ENCODE data around the gene SERPINF2.
"Not testable (repeated sequence)": the region's sequence is repeated elsewhere in the genome, so short reads cannot be mapped to it uniquely, and the experiment has no call there.

SERPINF2 gene

DNA sequence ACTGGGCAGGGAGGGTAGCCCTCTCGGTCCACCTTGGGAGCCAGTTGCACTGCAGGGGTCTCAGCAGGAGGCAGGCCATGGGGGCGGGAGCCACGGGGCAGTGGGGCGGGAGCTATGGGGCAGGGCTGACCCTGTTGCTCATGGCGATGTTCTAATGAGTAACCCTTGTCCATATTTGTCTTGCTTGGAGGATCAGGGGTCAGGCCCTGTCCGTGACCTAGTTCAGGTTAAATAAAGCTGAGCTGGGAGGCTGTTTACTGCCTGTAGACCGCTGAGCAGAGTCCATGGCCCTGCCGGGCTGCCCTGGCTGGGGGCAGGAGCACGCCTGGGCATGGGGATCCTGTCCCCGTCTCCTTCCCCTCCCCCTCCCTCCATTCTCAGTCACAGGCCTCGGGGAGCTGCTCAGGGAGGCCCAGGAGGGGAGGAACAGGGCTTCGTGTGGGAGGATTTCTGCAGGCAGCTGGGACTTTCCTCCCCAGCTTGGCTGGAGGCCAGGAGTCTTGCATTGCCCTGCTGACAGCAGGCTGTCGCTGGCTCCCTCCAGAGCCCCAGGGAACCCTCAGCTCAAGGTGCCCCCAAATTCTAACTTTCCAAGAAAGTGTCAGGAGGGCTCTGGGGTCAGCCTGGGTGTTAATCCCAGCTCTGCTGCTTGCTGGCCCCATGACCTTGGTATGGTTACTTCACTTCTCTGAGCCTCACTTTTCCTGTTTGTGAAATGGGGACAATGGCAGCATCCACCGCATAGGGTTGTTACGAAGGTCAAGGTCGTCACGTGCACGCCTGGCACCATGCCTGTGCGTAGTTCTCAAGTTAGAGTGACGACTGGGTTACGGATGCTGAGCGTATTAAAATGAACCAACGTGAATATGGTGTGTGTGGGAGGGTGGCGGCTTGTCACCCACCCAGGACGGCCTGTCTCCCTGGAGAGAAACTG lies 6.1 kb upstream of the SERPINF2 start:
- DNase-seq = peak; percentile 51

DNA sequence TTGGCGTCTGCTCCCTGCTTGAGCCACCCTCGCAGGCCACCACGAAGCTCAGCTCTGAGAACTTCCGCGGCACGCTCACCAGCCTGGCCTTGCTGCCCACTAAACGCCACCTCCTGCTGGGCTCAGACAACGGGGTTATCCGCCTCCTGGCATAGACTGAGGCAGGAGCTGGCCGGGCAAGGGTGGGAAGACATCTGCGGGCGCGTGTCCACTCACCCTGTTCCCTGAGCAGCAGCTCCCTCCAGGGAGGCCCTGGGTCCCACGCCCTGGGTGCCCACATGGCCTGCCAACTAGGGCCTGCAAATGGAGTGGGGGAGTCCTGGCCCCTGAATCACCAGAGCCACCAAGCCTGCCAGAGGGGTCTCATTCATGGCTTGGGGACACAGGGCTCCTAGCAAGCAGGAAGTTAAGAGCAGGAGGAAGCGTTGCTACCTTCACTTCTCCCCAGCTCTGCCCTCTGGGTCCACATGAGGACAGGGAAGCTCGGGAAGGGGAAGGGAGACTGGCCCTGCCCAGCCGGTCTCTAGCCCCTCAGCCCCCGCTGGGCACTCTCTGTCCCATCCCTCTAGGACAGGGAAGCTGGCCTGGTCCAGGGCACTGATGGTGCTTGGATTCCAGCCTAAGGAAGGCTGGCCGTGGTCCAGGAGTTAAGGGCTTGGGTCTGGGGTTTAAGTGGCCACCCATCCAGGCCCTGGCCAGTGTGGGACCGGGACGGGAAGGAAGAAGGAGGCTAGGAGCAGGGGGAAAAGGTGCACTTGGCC lies 5.0 kb upstream of the SERPINF2 start:
- DNase-seq = peak; percentile 15

DNA sequence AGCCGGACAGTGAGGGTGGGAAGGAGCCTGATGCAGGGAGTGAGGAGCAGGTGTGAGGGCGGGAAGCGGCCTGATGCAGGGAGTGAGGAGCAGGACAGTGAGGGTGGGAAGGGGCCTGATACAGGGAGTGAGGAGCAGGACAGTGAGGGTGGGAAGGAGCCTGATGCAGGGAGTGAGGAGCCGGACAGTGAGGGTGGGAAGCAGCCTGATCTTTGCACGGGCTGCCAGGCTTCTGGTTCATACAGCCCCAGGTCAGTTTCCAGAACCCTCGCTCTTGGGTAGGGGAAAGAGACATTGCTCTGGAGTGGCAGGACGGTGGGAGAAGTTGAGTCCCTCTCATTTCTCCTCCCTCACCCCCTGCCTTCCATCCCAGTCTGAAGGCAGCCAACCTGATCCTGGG lies 772 bp upstream of the SERPINF2 start:
- DNase-seq = not testable (repeated sequence)

DNA sequence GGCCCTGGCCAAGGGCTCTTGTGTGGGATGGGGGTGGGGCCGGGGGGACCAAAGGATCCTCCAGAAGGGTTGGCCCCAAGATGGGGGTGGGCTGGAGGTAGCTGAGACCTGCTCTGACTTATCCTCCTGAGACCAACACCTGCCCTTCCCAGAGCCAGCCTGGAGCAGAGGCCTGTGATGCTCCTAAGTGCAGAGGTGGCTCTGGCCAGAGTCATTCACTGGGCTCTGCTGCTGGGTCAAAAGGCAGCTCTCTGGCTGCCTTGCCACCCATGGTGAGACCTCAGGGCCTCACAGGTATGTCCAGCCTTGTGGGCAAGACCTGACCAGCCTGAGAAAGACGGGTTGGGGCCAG lies 393 bp downstream of the SERPINF2 start:
- DNase-seq = no peak

DNA sequence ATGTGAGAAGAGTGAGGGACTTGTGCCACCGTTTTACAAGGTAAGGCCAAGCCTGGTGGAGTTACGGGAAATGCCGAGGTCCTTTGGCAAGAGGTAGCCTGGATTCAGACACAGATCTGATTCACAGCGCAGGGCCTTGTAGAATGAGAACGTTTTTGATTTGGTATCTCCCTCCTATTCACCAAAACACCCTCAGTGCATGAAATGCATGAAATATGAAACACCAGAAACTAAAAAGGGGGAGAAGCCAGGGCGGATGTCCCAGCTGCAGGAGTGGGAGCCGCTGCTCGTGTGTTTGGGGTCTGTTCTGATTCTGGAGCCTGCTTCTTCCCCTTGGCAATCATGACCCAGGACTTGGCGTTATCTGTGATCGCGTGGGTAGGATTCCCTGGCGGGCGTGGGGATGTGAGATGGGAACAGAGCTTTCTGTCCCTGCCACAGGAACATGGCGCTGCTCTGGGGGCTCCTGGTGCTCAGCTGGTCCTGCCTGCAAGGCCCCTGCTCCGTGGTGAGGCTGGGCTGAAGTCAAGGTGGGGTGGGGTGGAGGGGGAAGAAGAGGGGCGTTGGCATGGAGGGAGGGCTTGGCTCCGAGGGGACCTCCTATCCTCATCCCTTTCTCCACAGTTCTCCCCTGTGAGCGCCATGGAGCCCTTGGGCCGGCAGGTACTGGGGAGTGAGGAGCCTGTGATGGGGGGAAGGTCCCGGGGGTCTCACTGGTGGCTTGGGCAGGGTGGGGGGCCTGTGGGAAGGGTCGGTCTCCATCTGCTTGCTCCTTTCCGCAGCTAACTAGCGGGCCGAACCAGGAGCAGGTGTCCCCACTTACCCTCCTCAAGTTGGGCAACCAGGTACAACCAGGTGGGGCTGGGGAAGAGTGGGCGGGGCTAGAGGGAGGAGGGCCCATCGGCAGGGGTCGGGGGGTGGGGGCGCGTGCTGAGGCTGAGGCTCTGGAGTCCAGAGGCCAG lies 2.2 kb downstream of the SERPINF2 start:
- DNase-seq = peak; percentile 24

DNA sequence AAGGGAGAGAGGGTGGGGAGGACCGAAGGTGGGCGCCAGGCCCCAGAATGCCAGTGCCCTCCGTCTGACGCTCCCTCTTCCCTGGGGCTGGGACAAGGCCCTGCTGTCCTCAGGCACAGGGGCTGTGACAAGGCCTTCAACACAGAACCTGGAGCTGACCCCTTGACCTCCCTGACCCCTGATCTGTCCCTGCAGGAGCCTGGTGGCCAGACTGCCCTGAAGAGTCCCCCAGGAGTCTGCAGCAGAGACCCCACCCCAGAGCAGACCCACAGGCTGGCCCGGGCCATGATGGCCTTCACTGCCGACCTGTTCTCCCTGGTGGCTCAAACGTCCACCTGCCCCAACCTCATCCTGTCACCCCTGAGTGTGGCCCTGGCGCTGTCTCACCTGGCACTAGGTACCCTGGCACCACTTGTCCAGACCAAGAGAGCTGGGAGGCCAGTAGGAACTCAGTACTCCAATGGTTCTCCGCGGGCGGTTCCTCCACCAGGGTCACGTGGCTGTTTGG lies 2.9 kb downstream of the SERPINF2 start:
- DNase-seq = no peak

DNA sequence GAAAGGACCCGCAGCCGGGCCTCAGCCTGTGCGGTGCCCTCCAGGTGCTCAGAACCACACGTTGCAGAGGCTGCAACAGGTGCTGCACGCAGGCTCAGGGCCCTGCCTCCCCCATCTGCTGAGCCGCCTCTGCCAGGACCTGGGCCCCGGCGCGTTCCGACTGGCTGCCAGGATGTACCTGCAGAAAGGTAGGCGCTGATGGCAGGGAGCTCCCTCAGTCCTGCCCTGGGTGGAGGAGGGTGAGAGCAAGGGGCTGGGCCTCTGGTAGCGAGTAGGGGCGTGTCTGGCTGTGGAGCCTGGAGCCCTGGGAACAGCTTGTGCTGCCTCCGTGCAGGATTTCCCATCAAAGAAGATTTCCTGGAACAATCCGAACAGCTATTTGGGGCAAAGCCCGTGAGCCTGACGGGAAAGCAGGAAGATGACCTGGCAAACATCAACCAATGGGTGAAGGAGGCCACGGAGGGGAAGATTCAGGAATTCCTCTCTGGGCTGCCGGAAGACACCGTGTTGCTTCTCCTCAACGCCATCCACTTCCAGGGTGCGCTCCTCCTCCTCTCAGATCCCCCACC lies 4.4 kb downstream of the SERPINF2 start:
- DNase-seq = peak; percentile 48

DNA sequence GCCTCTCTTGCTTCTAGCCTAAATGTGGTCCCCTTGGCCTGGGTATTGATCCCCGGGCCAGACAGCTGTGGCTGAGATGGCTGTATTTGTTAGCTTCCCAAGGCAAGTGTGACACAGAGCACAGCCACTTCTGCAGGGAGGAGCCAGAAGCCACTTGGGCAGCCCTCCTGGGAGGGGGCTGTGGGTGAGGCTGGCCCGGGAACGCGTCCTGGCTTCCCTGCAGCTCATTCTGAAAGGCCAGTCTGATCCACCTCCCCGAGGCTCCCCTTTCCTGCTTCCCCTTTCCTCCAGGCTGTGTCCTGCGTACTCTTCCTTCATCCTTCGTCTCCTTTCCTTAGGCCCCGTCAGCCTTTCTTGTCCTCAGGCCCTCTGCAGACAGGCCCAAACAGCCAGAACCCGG lies 8.0 kb downstream of the SERPINF2 start:
- no peak for DNase-seq

DNA sequence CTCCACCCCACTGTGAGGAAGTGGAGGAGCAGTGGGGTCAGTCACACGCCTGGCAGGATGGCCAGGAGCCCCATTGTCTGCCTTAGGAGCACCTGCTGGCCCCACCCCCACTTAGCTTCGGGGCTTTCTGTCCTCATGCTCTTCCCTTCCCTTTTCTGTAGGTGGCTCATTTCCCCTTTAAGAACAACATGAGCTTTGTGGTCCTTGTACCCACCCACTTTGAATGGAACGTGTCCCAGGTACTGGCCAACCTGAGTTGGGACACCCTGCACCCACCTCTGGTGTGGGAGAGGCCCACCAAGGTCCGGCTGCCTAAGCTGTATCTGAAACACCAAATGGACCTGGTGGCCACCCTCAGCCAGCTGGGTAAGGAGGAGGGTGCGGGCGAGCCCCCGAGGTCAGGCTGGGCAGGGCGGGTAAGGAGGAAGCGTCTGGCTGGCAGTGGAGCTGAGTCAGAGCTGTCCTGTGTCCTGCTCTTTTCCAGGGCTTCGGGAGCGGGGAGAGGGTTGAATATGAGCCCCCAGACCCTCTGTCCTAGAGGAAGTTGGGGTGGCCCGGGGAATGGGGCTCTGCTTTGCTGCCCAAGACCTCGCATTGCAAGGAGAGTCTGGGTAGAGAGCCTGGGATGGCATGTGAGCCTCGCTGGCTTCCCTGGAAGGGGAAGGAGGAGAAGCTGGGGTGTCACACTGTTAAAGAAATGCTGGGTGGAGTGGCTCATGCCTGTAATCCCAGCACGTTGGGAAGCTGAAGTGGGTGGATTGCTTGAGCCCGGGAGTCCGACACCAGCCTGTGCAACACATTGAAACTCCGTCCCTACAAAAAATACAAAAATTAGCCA lies 10.0 kb downstream of the SERPINF2 start:
- DNase-seq = peak; percentile 24

DNA sequence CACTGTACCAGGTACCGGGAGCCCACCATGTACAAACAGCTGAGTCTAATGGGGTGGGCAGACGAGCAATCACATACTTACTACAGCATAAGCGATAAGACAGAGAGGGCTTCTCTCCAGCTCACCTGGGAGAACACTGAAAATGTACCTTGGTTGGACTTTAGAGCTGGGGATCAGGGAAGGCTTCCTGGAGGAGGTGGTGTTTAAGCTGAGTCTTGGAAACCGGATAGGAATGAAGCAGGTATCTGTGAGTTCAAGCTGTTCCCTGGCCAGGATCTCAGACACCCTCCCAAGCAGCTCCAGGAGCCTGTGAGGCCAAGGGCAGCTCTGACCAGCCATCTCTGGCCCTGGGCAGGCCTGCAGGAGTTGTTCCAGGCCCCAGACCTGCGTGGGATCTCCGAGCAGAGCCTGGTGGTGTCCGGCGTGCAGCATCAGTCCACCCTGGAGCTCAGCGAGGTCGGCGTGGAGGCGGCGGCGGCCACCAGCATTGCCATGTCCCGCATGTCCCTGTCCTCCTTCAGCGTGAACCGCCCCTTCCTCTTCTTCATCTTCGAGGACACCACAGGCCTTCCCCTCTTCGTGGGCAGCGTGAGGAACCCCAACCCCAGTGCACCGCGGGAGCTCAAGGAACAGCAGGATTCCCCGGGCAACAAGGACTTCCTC lies 11.2 kb downstream of the SERPINF2 start:
- no peak for DNase-seq

DNA sequence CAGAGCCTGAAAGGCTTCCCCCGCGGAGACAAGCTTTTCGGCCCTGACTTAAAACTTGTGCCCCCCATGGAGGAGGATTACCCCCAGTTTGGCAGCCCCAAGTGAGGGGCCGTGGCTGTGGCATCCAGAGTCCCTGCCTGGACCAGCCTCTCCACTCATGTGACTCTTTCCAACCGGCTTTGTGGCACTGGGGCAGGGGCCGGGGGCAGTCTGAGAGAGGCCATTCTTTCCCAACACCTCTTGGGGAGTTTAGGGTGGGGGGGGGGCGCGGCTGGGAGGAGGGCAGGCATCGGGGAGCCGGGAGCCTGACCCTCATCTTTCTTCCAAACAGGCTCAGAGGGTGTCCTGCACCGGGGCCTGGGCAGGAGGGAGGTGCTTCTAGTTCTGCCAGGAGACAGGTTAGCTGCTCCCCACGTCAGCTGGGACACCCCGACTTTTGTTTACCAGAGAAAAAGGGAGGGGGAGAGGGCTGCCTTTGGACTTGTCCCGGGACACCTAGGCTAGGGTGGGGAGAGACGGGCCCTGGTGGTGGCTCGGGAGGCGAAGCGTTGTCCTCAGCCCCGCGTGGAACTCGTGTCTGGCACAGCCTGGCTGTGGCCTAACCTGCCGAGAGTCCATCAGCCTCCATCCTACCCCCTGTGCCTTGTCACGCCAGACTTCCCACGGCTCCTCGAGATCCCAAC lies 11.9 kb downstream of the SERPINF2 start:
- no peak for DNase-seq

DNA sequence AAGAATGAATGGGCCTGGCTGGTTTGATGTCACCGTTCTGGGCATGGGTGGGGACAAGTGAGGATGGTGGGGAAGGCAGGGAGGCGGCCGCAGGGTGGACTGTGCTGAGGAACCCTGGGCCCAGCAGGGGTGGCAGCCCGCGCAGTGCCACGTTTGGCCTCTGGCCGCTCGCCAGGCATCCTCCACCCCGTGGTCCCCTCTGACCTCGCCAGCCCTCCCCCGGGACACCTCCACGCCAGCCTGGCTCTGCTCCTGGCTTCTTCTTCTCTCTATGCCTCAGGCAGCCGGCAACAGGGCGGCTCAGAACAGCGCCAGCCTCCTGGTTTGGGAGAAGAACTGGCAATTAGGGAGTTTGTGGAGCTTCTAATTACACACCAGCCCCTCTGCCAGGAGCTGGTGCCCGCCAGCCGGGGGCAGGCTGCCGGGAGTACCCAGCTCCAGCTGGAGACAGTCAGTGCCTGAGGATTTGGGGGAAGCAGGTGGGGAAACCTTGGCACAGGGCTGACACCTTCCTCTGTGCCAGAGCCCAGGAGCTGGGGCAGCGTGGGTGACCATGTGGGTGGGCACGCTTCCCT lies 12.7 kb downstream of the SERPINF2 start:
- peak; percentile 61 for DNase-seq

DNA sequence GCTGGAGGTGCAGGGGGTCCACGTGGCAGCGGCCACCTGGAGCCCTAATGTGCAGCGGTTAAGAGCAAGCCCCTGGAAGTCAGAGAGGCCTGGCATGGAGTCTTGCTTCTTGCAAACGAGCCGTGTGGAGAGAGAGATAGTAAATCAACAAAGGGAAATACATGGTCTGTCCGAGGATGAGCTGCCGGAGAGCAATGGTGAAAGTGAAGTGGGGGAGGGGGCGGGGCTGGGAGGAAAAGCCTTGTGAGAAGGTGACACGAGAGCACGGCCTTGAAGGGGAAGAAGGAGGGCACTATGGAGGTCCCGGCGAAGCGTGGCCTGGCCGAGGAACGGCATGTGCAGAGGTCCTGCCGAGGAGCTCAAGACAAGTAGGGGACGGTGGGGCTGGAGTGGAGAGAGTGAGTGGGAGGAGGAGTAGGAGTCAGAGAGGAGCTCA lies 13.2 kb downstream of the SERPINF2 start:
- no peak for DNase-seq

DNA sequence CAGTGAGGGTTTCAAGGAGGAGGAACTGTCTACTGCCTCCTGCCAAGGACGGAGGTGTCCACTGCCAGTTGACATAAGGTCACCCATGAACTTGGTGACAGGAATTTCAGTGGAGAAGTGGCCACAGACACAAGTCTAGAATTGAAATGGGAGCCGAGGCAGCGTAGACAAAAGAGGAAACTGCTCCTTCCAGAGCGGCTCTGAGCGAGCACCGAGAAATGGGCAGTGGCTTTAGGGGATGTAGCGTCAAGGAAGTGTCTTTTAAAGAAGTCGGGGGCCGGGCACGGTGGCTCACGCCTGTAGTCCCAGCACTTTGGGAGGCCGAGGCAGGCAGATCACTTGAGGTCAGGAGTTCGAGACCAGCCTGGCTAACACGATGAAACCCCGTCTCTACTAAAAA lies 16.1 kb downstream of the SERPINF2 start:
- DNase-seq = no peak

DNA sequence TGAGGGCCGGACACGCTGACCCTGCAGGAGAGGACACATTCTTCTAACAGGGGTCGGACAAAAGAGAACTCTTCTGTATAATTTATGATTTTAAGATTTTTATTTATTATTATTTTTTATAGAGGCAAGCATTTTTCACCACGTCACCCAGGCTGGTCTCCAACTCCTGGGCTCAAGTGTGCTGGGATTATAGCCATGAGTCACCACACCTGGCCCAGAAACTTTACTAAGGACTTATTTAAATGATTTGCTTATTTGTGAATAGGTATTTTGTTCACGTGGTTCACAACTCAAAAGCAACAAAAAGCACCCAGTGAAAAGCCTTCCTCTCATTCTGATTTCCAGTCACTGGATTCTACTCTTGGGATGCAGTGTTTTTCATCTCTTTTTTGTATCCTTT lies 16.9 kb downstream of the SERPINF2 start:
- no peak for DNase-seq

DNA sequence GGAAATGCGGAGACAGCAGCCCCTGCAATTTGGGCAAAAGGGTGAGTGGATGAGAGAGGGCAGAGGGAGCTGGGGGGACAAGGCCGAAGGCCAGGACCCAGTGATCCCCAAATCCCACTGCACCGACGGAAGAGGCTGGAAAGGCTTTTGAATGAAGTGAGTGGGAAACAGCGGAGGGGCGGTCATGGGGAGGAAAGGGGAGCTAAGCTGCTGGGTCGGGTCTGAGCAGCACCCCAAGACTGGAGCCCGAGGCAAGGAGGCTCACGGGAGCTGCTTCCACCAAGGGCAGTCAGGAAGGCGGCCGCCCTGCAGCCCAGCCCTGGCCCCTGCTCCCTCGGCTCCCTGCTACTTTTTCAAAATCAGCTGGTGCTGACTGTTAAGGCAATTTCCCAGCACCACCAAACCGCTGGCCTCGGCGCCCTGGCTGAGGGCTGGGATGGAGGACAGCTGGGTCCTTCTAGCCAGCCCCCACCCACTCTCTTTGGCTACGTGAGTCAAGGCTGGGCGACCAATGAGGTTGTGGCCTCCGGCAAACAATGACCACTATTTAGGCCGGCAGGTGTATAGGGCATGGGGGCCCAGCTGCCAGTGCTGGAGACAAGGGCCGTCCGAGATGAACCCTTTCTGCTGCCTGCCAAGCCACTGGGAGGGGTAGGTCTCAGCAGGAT lies 19.7 kb downstream of the SERPINF2 start:
- peak; percentile 72 for DNase-seq

DNA sequence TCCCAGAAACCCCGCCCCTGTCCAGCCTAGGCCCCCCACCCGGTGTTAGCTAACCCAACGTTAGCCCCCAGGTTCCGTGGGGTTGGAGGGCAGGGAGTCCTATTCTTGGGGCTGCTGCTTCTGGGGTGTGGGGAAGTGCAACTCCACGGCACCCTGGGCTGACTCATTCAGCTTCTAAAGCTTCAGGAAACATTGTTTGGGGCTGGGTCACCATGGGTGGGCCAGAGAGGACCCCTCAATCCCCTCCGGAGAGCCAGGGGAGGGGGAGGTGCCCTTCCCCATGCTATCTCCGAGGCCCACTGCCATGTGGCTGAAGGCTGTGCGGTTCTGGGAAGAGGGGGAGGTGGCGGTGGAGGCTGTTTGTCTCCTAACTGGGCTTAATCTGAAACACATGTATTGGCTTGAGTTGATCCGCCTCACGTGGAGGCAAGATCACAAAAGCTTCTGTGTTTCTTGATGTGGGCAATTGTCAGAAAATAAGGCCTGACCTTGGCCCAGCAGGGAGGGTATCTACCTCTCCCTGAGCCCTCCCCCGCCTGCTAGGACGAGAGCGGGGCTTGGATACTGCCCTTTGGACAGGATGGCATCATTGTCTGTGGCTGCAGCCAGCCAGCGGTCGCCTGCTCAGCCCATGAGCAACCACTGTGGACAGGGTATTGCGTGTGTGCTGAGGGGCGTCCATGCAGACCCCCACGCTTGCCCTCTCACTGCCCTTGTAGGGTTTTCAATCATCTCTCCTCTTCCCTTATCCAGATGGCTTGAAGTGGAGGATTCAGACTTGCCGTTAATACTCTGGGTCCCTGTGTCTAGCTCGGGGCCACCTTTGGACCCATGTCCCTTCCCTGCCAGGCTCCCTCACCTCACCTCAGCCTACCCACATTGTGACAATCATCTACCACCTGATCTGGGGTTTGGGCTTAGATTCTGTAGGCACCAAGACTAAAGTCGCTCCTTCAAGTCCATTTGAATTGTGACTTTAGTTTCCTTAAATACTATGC lies 20.5 kb downstream of the SERPINF2 start:
- peak; percentile 82 for DNase-seq

DNA sequence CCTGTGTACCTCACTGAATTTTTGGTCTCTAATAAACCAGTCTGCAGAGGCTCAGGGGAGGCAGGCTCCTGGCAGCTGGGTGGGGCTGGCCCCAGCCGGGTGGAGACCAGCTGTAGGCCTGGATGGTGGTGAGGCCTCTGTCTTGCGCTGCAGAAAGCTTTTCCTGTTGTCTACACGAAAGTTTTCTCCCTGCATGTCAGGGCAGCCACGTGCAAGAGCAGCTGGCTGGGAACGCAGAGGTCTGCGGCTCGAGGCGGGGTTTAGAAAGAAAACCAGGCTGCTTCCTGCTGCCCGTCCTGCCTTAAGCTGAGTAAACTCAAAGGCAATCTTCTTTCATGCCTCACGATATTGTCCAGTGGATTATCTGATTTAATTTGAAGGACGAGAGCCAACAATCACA lies 21.6 kb downstream of the SERPINF2 start:
- peak; percentile 89 for DNase-seq

Data from right hindlimb (tissue), 1 donor.